Mammary epithelial cell (primary cell): ENCODE data around the gene PRDM7.

Source experiments
- CTCF ChIP-seq, 2 donors: IDR thresholded peaks in 1 of 2; conservative IDR thresholded peaks in 1 of 2; 2 replicates each; pipeline ENCODE4 v1.5.1; 2011 to 2012; ENCODE audit warnings: inconsistent platforms in 2 of 2, low read length in 2 of 2, mild to moderate bottlenecking in 2 of 2, control low read depth in 1 of 2, low read depth in 1 of 2; ENCODE audit not compliant: insufficient read depth in 1 of 2; ENCODE audit errors: extremely low read depth in 1 of 2
- EZH2 ChIP-seq: IDR thresholded peaks from 2 replicates; pipeline ENCODE4 v1.6.1; 2012; ENCODE audit warnings: low read length, inconsistent platforms, borderline replicate concordance

GRCh38 chr16:90031931-90032673, 45.0 kb downstream of the PRDM7 start:
- no peak for TF ChIP-seq CTCF (conservative IDR thresholded peaks at IDR 0.05 in 1 of 2, IDR thresholded peaks at IDR 0.05 in 1 of 2; ENCODE audit: extremely low read depth in 1 of 2, insufficient read depth in 1 of 2, low read depth in 1 of 2, low read length in 2 of 2)
- no peak for TF ChIP-seq EZH2
